Measurements from ENCODE around the gene AMOTL2.

DNA sequence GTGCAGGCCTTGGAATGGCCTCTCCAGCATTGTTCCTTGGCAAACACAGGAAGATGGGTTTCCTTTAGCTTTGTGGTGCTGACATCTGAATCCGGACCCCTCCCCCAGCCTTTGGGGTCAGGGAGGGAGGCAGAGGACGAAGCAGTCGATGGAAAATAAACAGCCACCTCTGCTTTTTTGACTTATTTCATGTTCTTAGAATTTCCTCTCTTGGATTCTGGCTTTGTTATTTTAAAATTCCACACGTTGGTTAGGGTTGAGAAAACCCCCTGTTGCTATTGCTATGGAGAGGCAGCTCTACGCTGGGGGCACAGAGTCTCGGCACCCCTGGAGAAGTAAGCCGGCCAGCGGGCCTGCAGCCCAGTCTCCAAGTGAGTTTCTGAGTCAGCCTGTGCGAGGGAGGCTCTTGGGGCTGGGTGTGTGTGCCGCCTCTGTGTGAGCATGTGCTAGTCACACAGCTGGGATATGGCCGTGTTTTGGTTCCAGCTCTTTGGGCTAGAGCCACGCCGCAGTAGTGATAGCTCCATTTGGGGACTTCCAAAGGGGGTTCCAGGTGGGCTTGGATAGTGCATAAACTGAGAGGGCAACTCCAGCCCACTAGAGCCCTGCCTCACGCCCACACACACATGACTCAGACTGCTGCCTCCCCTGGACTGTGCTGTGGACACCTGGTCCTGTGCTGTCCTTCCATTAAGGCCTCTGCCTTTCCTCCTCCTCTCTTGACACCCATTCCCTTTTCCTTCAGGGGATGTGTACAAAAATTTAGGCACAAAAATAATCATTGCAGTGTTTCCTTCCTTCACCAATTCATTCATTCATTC is 58.8 kb downstream of the AMOTL2 start:
- no peak for TF ChIP-seq EZH2 (IDR thresholded peaks at IDR 0.05; ENCODE audit: borderline replicate concordance, low read length)
- TF ChIP-seq, protein P1, sequence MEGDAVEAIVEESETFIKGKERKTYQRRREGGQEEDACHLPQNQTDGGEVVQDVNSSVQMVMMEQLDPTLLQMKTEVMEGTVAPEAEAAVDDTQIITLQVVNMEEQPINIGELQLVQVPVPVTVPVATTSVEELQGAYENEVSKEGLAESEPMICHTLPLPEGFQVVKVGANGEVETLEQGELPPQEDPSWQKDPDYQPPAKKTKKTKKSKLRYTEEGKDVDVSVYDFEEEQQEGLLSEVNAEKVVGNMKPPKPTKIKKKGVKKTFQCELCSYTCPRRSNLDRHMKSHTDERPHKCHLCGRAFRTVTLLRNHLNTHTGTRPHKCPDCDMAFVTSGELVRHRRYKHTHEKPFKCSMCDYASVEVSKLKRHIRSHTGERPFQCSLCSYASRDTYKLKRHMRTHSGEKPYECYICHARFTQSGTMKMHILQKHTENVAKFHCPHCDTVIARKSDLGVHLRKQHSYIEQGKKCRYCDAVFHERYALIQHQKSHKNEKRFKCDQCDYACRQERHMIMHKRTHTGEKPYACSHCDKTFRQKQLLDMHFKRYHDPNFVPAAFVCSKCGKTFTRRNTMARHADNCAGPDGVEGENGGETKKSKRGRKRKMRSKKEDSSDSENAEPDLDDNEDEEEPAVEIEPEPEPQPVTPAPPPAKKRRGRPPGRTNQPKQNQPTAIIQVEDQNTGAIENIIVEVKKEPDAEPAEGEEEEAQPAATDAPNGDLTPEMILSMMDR (conservative IDR thresholded peaks at IDR 0.05 in 1 of 2, IDR thresholded peaks at IDR 0.05 in 1 of 2; ENCODE audit: extremely low read depth in 1 of 2, insufficient read depth in 1 of 2, low read depth in 1 of 2, low read length in 2 of 2) = no peak
